Measurements from ENCODE around the gene RNU5D-1.

RNU5D-1 gene

GRCh38 chr1:44777969-44778635, 47.1 kb upstream of the RNU5D-1 start:
- H3K4me1 ChIP-seq (ENCODE audit: insufficient read depth, low read length, severe bottlenecking): peaks cover 32% of the 10 kb centered on the region
- TF ChIP-seq CTCF (IDR thresholded peaks at IDR 0.05; ENCODE audit: low read length) (no peak), EZH2 (IDR thresholded peaks at IDR 0.05; ENCODE audit: borderline replicate concordance, low read length) (no peak)
- peaks cover 16% of the 10 kb centered on the region for H3K79me2 ChIP-seq (ENCODE audit: insufficient read depth, low read length)
- H3K9me3 ChIP-seq (ENCODE audit: low read length): no peaks in the 10 kb centered on the region
- H4K20me1 ChIP-seq (ENCODE audit: insufficient read depth, low read length): no peaks in the 10 kb centered on the region
- peak overlapping the region; percentile 82 for H3K27ac ChIP-seq (ENCODE audit: low read depth, low read length, poor library complexity, severe bottlenecking)
- H2AFZ ChIP-seq (ENCODE audit: low read length): no peak overlapping the region
- H3K4me2 ChIP-seq (ENCODE audit: low read length): peak overlapping the region; percentile 84
- H3K36me3 ChIP-seq (ENCODE audit: insufficient read depth, low read length): peaks cover 65% of the 10 kb centered on the region
- peak overlapping the region; percentile 16; the same call in 1 of the 2 replicates for H3K9ac ChIP-seq (ENCODE audit: low read length)
- H3K4me3 ChIP-seq (ENCODE audit: low read depth, low read length, poor library complexity, severe bottlenecking): peak overlapping the region; percentile 92
- no peaks in the 10 kb centered on the region for H3K27me3 ChIP-seq (ENCODE audit: insufficient read depth, low read length)
- H3K9me2 ChIP-seq (ENCODE audit: low read depth, low read length): no peaks in the 10 kb centered on the region
- peaks cover 13% of the 10 kb centered on the region for H3F3A ChIP-seq (ENCODE audit: insufficient read depth, low read length)

GRCh38 chr1:44777547-44777946, 46.6 kb upstream of the RNU5D-1 start:
- H3K4me2 ChIP-seq (ENCODE audit: low read length): peak overlapping the region; percentile 84
- H3K9me2 ChIP-seq (ENCODE audit: low read depth, low read length): no peaks in the 10 kb centered on the region
- peaks cover 10% of the 10 kb centered on the region; the same call in 1 of the 2 replicates for H3F3A ChIP-seq (ENCODE audit: insufficient read depth, low read length)
- H4K20me1 ChIP-seq (ENCODE audit: insufficient read depth, low read length): no peaks in the 10 kb centered on the region
- H3K4me1 ChIP-seq (ENCODE audit: insufficient read depth, low read length, severe bottlenecking): peaks cover 30% of the 10 kb centered on the region
- H3K36me3 ChIP-seq (ENCODE audit: insufficient read depth, low read length): peaks cover 65% of the 10 kb centered on the region
- peak overlapping the region; percentile 94; the same call in 1 of the 2 replicates for H3K9ac ChIP-seq (ENCODE audit: low read length)
- no peaks in the 10 kb centered on the region for H3K27me3 ChIP-seq (ENCODE audit: insufficient read depth, low read length)
- peaks cover 16% of the 10 kb centered on the region for H3K79me2 ChIP-seq (ENCODE audit: insufficient read depth, low read length)
- peak overlapping the region; percentile 92 for H3K4me3 ChIP-seq (ENCODE audit: low read depth, low read length, poor library complexity, severe bottlenecking)
- TF ChIP-seq CTCF (IDR thresholded peaks at IDR 0.05; ENCODE audit: low read length) (no peak), EZH2 (IDR thresholded peaks at IDR 0.05; ENCODE audit: borderline replicate concordance, low read length) (no peak)
- H3K27ac ChIP-seq (ENCODE audit: low read depth, low read length, poor library complexity, severe bottlenecking): peak overlapping the region; percentile 82
- no peaks in the 10 kb centered on the region for H3K9me3 ChIP-seq (ENCODE audit: low read length)
- no peak overlapping the region for H2AFZ ChIP-seq (ENCODE audit: low read length)

GRCh38 chr1:44776730-44777068, 45.7 kb upstream of the RNU5D-1 start:
- H3K36me3 ChIP-seq (ENCODE audit: insufficient read depth, low read length): peaks cover 61% of the 10 kb centered on the region
- no peak overlapping the region for H2AFZ ChIP-seq (ENCODE audit: low read length)
- H3K27ac ChIP-seq (ENCODE audit: low read depth, low read length, poor library complexity, severe bottlenecking): peak overlapping the region; percentile 82
- no peaks in the 10 kb centered on the region for H3K9me2 ChIP-seq (ENCODE audit: low read depth, low read length)
- TF ChIP-seq CTCF (IDR thresholded peaks at IDR 0.05; ENCODE audit: low read length): no peak
- TF ChIP-seq EZH2 (IDR thresholded peaks at IDR 0.05; ENCODE audit: borderline replicate concordance, low read length): no peak
- H3K4me3 ChIP-seq (ENCODE audit: low read depth, low read length, poor library complexity, severe bottlenecking): peak overlapping the region; percentile 92
- no peaks in the 10 kb centered on the region for H4K20me1 ChIP-seq (ENCODE audit: insufficient read depth, low read length)
- peak overlapping the region; percentile 84 for H3K4me2 ChIP-seq (ENCODE audit: low read length)
- H3K79me2 ChIP-seq (ENCODE audit: insufficient read depth, low read length): peaks cover 16% of the 10 kb centered on the region
- H3K4me1 ChIP-seq (ENCODE audit: insufficient read depth, low read length, severe bottlenecking): peaks cover 30% of the 10 kb centered on the region
- no peaks in the 10 kb centered on the region for H3K9me3 ChIP-seq (ENCODE audit: low read length)
- peaks cover 10% of the 10 kb centered on the region; the same call in 1 of the 2 replicates for H3F3A ChIP-seq (ENCODE audit: insufficient read depth, low read length)
- peak overlapping the region; percentile 94 for H3K9ac ChIP-seq (ENCODE audit: low read length)
- H3K27me3 ChIP-seq (ENCODE audit: insufficient read depth, low read length): no peaks in the 10 kb centered on the region

Data from OCI-LY1 (cell line).